Gastroesophageal sphincter (tissue), 3 donors: ENCODE measurements around the gene MGAT3.

Experiments
- POLR2AphosphoS5 ChIP-seq: sonication (generic); formaldehyde crosslinking; IDR thresholded peaks from one replicate; pipeline ENCODE4 v1.6.1; 2017; ENCODE audit warnings: antibody characterized with exemption
- TF ChIP-seq, protein P1 (sequence below), 4 experiments: fragments of 200-600 bp in 2 of 4; fragments of 450-650 bp in 2 of 4; sonication (generic) in 1 of 4; IDR thresholded peaks; one replicate each; pipeline ENCODE4 v1.5.1; 2017 to 2019; ENCODE audit warnings: antibody characterized with exemption in 4 of 4, mild to moderate bottlenecking in 2 of 4, moderate library complexity in 2 of 4

DNA sequence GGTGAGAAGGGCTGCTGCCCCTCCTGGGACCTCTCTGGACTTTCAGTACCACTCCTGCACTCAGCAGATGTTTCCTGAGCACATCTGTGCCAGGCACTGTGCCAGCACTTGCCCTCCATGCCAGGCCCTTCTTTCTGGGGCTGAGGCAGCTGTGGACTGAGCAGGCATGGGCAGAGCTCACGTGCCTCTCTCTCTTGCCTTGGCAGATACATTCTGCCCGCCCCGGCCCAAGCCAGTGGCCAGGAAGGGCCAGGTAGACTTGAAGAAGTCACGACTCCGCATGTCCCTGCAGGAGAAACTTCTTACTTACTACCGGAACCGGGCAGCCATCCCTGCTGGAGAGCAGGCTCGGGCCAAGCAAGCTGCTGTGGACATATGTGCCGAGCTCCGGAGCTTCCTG is 55.2 kb downstream of the MGAT3 start:
- TF ChIP-seq, protein P1, sequence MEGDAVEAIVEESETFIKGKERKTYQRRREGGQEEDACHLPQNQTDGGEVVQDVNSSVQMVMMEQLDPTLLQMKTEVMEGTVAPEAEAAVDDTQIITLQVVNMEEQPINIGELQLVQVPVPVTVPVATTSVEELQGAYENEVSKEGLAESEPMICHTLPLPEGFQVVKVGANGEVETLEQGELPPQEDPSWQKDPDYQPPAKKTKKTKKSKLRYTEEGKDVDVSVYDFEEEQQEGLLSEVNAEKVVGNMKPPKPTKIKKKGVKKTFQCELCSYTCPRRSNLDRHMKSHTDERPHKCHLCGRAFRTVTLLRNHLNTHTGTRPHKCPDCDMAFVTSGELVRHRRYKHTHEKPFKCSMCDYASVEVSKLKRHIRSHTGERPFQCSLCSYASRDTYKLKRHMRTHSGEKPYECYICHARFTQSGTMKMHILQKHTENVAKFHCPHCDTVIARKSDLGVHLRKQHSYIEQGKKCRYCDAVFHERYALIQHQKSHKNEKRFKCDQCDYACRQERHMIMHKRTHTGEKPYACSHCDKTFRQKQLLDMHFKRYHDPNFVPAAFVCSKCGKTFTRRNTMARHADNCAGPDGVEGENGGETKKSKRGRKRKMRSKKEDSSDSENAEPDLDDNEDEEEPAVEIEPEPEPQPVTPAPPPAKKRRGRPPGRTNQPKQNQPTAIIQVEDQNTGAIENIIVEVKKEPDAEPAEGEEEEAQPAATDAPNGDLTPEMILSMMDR (IDR thresholded peaks at IDR 0.05) = no peak
- no peak for TF ChIP-seq POLR2AphosphoS5
